RCC 7860 (cell line): ENCODE measurements around the gene EVL.

Source experiments
- DNase-seq: peaks from one replicate; pipeline ENCODE4 v3.0.0-alpha.2; 2015; ENCODE audit warnings: low spot score
- FAIRE-seq: peaks from 2 replicates; lab custom pipeline; 2012; peaks lifted over from hg19 to GRCh38; lab: Jason Lieb, UNC

Gene EVL

GRCh38 chr14:100192250-100192671 is 127.0 kb downstream of the EVL start:
- FAIRE-seq (no peak), DNase-seq (no peak)

GRCh38 chr14:100192672-100193416 is 127.6 kb downstream of the EVL start:
- FAIRE-seq, result peak; percentile 46
- DNase-seq, result peak; percentile 87
